Cardiac fibroblast (primary cell): ENCODE data around the gene EFNA2.

ENCODE experiments used
- DNase-seq, 2 donors: peaks; one replicate each; pipeline versions ENCODE4 v3.0.0 to v3.0.0-alpha.2; 2010; ENCODE audit warnings: low read depth in 2 of 2
- H3K4me3 ChIP-seq, 2 donors: replicated peaks in 1 of 2; 1 replicate in 1 of 2; 2 replicates in 1 of 2; pipeline ENCODE4 v1.5.1; 2011; ENCODE audit warnings: low read depth in 2 of 2, low read length in 2 of 2, mild to moderate bottlenecking in 2 of 2, moderate library complexity in 1 of 2
- TF ChIP-seq, protein P1 (sequence below): IDR thresholded peaks from one replicate; pipeline ENCODE4 v1.5.1; 2011; ENCODE audit warnings: low read depth, mild to moderate bottlenecking, low read length, inconsistent platforms

The EFNA2 gene

DNA sequence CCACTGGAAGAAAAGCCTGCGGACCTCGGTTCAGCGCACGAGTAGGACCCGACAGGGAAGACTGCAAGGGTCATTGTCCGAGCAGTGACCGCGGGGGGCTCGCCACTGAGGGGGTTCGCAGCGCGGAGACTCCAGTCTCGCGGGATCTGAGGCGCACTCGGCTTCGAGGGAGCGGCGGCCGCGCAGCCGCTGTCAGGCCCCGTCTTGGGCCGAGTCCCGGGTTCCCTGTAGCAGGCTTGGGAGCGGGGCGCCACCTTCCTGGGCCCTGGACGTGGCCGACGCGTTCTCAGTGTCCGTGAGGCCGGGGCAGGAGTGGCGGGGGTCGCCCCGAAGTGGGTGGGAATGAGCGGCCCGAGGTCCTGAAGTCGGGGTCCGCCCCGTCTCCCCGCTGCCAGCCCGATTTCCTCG, 10.8 kb upstream of the EFNA2 start:
- no peak for DNase-seq
- TF ChIP-seq, protein P1, sequence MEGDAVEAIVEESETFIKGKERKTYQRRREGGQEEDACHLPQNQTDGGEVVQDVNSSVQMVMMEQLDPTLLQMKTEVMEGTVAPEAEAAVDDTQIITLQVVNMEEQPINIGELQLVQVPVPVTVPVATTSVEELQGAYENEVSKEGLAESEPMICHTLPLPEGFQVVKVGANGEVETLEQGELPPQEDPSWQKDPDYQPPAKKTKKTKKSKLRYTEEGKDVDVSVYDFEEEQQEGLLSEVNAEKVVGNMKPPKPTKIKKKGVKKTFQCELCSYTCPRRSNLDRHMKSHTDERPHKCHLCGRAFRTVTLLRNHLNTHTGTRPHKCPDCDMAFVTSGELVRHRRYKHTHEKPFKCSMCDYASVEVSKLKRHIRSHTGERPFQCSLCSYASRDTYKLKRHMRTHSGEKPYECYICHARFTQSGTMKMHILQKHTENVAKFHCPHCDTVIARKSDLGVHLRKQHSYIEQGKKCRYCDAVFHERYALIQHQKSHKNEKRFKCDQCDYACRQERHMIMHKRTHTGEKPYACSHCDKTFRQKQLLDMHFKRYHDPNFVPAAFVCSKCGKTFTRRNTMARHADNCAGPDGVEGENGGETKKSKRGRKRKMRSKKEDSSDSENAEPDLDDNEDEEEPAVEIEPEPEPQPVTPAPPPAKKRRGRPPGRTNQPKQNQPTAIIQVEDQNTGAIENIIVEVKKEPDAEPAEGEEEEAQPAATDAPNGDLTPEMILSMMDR, result no peak
- peak overlapping the region; percentile 26 to 47 for H3K4me3 ChIP-seq

DNA sequence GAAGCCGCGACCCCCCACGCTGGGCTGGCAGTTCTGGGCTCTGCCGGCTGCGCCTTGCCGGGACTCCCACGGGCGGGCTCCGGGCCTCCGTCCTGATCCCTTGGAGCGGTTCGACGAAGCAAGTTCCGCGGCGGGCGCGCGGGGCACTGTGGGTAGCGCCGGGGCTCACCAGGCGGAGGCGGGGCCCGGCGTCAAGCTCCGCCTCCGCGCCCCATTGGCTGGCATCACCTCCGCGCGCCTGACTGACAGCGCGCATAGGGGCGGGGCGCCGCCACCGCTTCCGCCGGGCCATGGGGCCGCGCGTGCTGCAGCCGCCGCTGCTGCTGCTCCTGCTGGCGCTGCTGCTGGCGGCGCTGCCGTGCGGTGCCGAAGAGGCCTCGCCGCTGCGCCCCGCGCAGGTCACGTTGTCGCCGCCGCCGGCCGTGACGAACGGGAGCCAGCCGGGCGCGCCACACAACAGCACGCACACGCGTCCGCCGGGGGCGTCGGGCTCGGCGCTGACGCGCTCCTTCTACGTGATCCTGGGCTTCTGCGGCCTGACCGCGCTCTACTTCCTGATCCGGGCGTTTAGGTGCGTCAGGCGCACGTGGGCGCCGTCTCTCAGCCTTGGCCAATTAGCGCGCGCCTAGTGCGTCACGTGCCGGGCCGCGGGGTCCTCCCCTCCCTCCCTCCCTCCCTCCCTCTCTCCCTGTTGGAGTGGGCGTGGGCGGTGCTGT, 10.3 kb upstream of the EFNA2 start, which contains the start of gene FAM174C:
Gene FAM174C (plus strand): TSS at position 271 of the 716 bp plus-strand sequence. CDS start 20 bp downstream, at position 291.
- TF ChIP-seq, protein P1, result no peak
- peak; percentile 97 to 98 for DNase-seq
- peak within 1 kb of the TSS; percentile 66 to 71 for H3K4me3 ChIP-seq

DNA sequence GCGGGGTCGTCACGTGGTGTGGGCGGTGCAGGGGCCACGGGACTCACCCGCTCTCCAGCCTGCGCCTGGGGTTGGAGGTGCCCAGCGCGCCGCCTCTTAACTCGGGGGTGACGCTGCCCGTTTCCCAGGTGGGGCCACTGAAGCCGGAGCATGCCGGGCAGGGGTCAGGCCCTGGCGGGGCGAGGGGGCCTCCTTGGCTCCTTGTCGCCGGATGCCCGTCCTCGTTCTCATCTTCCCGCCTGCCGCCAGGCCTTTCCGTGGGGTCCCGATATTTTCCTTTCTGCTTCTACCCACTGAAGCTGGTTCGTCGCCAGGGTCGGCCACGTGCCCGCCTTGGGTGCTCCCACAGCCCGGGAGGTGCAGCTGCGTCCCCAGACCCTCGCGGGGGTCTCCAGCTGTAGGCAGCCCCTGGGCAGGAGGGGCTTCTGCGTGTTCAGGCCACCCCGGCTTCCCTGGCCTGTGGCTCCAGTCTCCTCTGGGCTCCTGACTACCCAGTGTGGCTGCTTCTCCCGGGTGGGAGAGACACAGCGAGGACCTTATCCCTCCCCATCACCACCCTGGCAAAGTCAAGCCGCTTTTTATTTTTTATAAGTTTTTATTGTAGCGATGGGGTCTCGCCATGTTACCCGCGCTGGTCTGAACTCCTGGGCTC, 9.6 kb upstream of the EFNA2 start:
- TF ChIP-seq, protein P1, result no peak

DNA sequence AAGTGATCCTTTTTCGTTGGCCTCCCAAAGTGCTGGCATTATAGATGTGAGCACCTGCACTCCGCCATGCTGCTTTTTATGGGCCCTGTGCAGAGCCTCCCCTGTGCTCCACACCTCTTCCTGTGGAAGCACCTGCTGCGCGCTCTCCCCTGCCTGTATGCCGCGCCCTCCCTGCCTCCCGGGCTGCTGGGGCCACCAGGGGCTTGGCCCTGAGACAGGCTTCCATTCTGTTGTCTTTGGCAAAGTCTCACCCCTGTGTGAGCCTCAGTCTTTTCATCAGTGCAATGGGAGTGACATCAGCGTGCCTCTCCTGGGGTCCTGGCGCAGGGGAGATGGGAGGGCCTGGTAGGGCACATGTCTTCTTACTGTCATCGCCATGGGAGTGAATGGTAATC, 9.0 kb upstream of the EFNA2 start:
- peak overlapping the region; percentile 66 to 71 for H3K4me3 ChIP-seq
- TF ChIP-seq, protein P1, result no peak
- DNase-seq, result no peak

More for the DNA sequence above, 9.6 kb upstream of the EFNA2 start:
- peak overlapping the region; percentile 66 to 71 for H3K4me3 ChIP-seq
- no peak for DNase-seq

DNA sequence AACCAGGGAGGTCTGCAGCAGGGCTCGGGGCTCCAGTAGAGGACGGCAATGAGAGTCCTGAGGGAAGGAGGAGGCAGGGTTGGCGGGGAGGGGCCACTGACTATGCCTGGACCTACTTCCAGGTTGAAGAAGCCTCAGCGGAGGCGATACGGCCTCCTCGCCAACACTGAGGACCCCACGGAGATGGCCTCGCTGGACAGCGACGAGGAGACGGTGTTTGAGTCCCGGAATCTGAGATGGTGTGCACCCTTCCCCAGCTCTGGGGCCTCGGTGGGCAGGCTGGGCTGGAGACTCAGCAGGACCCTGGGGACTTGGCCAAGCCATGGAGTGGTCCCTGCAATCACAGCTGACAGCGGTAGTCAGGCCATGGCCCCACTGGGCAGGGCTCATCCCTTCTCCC, 8.6 kb upstream of the EFNA2 start:
- TF ChIP-seq, protein P1, result no peak
- no peak overlapping the region for H3K4me3 ChIP-seq
- DNase-seq, result no peak

DNA sequence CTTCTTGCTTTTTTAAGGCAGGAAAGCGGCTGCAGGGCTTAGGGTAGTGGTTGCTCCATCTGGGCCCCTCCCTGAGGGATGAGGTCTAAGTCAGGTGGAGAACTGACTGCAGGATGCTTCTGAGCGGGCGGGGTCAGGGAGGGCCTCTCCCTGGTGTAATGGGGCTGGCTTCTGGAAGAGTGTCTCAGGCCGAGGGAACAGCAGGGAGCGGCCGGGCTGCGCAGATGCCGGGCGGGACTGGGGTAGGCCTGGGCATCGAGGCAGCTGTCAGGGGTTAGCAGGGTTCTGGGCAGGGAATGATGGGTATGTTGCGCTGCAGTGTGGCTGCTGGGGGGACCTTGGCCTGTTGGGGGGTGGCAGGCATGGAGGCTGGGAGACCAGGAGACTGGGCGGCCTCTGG, 7.6 kb upstream of the EFNA2 start:
- no peak overlapping the region for H3K4me3 ChIP-seq
- TF ChIP-seq, protein P1, result no peak
- no peak for DNase-seq
